NCI-H1417 (cell line): ENCODE data around the gene GLCCI1.

ENCODE experiments used
- DNase-seq, 3 experiments: peaks; one replicate each; lab custom pipeline; 2025; lab: John Stamatoyannopoulos, UW

Gene GLCCI1

DNA sequence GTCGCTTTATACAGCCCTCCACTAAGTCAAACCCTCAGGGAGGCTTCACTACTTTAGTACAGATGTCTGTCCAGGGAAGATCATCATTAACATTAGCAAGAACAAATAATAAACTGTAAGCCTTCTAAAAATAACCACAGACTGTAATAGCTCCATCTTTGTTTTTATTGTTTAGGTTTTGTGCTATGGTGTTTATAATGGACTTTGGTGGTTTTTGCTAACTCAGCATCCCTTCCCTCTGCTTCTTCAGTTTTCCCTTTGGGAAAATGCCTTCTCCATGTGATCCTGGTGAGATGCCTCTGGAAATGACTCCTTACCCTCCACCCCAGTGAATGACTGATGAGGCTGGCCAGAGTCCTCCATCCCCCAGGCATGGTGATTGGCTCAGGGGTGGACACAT, 162.1 kb downstream of the GLCCI1 start:
- DNase-seq, result no peak

DNA sequence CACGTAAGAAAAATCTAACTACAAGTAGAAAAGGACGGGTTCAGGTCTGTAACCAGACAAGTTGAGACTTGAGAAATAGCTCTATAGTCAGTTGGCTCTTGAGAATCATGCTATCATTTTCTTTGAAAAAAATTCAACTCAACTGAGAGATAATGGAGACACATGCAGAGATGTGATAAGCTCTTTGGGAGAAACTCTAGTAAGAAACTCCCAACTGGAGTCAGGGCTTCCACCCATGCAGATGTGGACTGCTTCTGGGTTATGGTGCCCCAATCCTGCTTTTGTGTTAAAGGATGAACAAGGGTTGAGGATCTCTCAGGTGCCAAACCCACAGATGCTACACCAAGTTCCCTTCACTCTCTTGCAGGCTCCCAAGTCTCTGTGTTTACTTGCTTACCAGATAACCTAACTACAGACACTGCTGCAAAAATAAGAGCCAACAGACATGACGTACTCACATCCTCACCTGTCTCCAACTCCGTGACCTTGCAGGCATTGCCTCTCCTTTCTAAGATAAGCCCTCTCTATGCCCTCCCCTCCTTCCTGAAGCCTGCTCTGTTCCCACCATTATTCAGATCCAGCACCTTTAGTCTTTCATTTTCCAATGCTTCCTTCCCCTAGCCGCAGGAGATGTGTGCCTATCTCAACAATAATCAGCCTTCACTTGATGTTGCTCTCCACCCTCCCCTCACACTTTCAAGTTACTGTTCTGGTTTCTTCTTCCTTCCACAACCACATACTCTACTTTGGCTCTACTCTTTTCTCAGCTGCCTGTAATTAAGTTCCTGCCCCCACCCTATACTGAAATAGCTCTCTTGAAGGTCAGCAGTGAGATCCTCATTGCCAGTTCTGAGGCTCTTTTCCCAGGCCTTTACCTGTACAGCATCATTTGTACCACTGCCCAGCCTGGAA, 163.4 kb downstream of the GLCCI1 start:
- DNase-seq, result no peak

DNA sequence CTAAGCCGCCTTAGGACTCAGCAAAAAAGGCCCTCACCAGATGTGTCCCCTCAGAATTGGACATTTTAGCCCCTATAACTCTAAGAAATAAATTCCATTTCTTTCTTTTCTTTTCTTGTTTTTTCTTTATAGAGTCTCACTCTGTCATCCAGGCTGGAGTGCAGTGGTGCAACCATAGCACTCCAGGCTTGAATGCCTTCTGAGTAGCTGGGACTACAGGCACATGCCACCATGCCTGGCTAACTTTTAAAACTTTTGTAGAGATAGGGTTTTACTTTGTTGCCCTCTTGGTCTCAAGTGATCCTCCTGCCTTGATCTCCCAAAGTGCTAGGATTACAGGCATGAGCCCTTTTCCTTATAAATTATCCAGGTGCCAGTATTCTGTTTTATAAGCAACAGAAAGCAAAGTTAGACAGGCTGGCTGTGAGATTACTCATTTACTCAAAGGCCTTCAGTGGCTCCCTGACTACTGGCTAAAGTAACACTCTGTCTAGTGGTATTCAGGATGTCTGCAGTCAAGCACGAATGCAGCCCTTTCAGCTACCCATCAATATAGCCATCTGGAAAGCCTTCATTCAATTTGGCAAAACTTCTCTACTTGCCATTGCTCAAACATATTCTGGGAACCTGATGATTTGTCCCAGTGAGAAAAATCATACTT, 164.7 kb downstream of the GLCCI1 start:
- no peak for DNase-seq

DNA sequence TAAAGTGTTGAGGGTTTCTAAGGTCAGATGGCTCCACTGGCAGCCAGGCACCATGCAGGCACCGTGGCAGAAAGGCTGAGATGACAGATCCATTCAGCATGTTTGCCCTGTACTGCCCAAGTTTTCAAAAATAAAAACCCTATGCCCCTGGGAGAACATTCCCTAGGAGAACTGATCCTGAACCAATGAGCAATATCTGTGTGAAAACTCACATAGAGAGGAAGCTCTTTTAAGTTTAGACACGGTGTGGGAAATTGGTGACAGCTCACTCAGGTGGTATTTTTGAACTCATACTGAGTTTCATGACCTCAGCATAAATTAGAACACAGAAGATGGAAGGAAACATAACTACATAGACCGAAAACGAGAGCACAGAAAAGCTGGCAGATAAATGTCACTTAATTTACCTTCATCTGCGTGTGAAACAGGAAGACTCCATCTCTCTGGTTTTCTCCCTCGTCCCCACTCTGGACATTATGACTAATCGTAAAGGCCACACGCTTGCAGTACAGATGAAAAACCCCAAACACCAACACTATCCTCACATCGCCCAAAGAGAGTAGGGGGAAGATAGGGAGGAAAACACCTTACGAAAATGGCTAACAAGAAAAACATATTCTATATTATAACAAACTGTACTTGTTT, 165.6 kb downstream of the GLCCI1 start:
- no peak for DNase-seq

DNA sequence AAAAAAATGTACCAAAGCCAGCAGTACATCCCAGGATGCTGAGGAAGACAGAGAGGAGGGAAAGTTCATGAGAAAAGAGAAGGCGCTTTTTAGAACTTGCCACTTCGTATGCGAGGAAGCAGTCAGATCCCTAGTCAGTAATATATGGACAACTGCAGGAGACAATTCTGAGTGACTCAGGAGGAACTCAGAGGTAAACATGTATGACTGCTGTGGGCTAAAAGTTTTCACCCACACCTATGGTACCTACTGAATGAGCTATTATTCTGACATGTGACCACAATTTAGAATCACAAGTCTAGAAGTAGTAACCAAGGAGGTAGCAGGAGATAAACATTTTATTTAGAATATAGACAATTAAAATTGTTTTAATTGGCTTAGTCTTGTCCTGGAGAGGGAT, 166.8 kb downstream of the GLCCI1 start:
- no peak for DNase-seq

DNA sequence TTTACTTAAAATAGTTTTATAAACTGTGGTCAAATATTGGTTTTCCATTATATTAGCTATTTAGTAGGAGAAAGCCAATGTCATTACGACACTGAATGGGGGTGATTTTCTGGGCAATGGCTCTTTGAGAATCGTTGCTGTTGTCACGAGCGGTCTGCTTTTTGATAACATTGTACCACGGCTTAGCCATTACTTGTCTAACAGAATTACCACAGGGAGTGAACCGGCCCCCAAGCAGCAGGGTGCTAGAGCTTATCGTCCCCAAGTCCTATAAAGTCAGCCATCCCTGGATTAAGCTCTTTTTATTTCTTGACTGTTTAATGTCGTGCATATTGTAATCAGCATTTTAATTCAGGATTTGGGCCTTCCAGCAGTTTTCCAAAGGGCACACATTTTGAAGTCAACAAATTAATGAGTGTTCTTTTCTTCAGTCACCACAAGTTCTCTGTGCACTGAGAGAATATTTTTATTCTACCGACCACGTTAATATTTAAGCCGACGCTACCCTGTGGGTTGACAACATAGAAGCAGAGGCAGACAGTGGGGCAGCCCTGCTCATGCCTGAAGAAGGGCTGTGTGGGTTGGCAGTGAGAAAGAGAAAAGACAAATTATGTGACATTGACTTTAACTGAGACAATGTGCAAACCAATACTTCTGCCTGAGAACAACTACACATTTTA, 167.6 kb downstream of the GLCCI1 start:
- no peak for DNase-seq
